Dermis blood vessel endothelial cell (primary cell): ENCODE measurements around the gene CC2D1B. TPM values are rescaled to one million over a fixed set of nuclear protein-coding genes. Genes with fewer than 3 reads are reported as not detected.

Experiments used
- DNase-seq: peaks from one replicate; pipeline ENCODE4 v3.0.0; 2010
- total RNA-seq: library from RNA; depleted of rRNA; stranded (reverse); fragments of >200 nt; gene quantifications from 2 replicates; pipeline ENCODE4 v1.2.3, GENCODE V29; 2014

CC2D1B gene
- total RNA-seq, 1 donor from 2014 or later, result 37.3 TPM

DNA sequence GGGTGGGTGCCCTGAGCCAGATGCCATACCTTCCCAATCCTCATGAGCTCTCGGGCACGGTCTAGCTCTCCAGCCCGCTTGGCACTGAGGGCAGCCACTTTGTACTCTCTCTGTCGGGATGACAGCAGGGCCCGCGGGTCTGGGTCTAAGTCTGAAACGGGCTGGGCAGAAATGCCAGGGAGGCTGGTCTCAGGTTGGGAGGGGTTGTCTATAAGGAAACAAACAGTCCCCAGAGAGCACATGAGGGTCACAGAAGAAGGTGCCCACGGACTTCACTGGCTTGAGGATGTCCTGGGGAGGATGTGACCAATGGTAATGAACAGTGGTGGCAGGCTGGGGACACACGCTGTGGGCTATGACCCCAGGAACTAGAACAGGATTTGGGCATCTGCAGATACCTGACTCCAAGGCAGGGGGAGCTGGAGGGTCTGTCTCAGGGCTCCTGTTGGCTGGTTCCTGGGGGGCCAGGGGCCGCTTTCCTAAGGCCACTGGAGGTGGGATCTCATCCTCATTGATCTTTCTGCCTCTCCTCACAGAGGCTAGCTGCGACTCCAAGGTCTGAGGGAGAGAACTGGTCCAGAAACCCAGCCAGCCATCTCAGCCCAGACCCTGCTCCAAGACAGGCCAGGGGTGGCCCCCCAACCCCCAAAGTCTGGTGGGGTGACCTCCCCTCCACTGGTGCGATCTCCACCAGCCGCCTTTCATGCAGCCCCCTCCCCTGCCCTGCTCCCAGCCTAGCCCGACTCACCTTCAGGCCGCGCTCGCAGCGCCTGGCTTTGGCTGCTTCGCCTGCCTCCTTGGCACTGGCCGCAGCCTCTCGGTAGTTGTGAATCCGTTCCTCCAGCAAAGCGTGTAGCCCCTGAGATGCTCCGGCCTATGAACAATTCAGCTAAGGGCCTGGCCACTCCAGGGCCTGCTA lies 6.1 kb downstream of the CC2D1B start:
- no peak for DNase-seq

DNA sequence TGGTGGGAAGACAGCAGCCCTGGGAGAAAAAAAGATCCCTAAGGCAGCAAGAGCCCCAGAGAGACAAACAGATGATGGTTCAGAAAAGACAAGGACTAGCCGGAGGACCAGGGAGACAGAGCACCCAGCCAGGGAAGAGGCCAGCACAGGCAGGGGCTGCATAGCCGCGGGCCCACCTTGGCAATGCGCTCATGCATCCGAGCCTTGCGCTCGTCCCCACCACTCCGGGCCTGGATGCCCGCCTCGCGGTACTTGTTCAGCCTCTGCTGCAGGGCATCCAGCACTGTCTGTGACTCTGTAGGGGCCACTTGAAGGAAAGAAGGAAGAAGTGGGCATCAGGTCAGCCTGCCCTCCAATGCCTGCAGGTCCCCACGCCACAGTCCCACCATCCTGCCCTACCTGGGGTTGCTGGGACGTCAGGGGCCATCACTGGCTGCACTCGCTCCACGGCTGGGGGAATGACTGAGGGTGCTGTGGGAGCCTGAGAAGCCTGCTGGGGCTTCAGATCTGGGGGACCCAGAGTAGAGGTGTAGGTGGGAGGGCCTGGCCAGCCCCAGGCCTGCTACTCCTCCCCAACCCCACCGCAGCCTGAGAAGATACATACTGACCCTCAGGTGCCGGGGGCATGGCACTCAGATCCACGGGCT lies 7.0 kb downstream of the CC2D1B start:
- no peak for DNase-seq

DNA sequence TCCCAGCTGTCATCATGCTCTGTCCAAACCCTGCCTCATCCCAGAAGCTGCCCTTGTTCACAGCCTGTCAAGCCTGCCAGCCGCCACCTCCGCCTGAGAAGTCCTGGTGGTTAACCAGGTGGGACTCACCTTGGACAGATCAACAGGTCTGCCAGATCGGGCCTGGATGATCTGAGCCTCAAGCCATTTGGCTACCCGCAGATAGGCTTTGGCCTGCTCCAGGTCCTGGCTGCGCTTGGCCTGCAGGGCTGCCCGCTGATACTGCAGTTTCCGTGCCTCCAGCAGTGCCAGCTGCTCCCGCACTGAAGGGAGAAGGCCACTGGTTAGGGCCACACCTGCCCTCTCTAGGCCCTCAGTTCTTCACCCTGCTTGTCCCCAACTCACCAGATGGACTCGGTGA lies 8.6 kb downstream of the CC2D1B start:
- no peak for DNase-seq

DNA sequence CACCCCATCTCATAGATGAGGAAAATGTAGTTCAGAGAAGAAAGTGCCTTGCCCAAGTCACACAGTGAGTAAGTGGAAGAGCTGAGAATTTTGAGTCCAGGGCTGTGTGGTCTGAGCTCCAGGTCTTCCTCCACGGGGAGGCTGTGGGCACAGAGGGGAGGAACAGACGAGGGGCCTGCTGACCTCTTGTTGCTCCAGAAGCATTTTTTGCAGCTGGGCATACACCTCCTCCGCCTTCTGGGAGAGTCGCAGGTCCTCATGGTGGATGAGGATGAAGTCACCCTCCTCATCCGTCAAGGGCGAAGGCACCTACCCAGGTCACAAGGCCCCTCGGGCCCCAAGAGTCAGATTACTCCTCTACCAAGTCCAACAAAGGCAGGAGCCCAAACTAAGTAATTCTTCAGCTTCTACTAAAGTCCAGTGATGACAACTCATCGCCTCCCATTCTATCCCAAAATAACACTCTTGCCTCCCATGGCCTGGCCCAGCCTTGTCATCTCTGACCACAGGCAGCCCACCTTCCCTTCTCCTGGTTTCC lies 9.1 kb downstream of the CC2D1B start:
- DNase-seq, result no peak

DNA sequence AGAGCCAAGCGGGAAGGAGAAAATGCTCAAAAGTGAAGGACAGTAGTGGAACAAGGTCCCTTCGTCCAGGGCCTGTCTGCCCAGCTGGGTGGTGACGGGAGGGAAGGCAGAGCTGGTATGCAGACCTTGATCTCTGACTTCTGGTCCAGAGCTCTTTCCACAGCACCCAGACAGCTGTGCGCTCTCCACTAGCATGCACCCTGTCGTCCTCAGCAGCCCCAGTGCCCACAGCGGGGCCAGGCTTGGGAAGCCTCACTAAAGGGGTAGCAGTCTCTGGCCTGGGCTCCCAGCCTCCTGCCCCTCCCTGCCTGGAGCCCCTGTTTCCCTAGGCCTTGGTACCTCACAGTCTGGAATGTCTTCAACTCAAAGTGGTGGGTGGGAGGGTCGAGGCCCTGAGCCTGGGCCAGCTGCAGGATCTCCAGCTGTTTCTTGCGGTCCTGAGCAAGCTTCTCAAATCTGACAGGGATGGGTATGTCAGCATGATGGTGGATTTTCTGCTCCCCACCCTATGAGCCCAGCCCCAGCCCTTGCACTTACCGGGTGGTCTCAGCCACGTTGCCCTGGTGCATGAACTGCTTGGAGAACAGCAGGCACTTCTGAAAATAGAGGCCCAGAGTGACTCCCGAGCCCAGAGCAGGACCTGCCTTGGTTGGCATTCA lies 10.0 kb downstream of the CC2D1B start:
- no peak for DNase-seq

DNA sequence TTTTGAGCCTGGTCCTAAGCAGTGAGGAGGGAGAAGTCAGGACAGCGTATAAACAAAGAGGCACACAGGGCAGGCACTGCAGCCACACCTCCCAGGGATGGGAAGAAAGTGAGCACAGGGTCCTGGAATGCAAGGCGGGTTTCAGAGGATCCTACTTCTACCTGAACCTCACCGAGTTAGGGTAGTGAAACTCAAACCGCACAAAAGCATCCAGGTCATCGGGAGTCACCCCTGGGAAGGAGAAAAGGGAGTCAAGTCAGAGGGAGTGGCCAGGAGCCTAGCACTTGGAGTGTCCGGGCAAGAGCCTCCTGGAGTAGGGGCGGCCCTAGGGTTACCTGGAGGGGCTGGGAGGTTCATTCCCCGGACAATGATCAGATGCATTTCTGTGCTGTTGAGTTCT lies 10.6 kb downstream of the CC2D1B start:
- no peak for DNase-seq

DNA sequence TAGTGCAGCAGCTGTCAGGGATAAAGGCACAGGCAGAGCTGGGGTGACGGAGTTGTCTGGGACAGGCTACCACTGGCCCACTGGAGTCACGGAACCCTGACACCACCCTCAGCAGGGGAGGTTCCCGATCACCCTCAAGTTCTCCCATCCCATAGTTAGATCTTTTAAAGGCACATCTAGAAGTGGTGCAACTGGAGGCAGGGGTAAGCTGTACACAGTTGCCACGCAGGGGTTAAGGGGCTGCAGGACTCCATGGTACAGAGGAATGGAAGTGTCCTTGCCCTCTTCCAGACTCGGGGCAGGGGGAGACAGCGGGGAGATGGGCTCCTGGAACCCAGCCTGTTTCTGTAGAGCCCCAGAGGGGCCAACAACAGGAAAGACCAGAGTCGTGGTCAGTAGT lies 13.3 kb downstream of the CC2D1B start:
- no peak for DNase-seq

DNA sequence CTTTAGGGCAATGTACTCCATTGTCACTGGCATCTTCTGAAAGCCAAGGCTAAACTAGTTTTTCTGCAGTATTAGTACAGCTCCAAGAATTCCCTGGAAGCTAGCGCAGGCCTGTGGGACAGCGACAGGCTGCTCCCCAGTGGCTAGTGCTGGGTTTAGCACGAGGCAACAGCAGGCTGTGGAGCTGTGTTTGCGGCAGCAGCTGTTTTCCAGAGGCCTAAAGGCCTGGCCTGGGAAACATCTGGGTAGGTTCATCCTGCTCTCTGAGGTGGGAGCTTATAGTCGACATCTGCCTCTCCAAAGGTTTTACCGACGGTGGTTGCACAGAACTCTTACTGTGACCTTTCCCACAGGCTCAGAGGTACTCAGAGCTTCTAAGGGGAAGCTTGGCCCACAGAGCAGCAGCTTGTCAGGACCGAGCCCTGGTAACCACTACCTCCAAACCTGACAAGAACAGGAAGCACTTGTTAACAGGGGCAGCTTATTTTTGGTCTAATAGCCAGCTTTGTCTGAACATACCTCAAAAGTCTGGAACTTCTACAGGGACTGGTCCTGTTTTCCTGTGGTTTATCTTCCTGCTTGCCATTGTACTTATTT lies 17.2 kb downstream of the CC2D1B start:
- peak; percentile 48 for DNase-seq

DNA sequence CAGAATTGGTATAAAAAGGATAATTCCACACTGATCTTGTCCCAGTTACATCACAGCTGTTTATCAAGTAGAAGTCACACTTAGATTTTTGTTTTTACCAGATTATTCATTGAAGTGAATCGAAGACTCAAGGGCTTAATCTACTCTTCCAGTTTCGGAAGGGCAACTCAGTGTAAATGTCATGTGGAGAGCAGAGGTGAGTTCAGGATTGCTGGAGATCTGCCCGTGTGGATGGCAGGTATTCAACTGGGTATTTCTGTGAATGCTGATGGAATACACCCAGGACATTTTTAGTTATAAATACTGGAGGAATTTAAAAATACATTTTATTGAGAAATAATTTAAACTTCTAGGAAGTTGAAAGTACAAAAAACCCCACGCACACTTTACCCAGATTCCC lies 19.4 kb downstream of the CC2D1B start:
- DNase-seq, result no peak

DNA sequence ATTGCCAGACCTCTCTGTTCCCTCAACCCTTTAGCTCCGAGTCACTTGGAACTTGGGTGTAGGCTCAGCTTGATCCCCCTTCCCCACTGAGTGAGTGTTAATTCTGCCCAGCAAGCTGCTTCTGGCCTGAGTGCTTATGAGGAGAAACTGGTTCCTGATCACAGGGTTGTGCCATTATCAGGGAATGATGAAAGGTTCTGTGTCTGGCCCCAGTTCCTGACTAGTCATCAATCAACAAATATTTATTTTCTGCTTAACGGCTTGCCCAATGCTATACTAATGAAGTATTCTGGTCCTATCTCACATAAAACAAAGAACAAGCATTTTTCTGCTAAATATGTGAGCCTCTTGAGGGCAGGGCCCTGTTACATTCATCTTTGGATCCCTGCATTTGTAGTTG lies 20.8 kb downstream of the CC2D1B start:
- no peak for DNase-seq

DNA sequence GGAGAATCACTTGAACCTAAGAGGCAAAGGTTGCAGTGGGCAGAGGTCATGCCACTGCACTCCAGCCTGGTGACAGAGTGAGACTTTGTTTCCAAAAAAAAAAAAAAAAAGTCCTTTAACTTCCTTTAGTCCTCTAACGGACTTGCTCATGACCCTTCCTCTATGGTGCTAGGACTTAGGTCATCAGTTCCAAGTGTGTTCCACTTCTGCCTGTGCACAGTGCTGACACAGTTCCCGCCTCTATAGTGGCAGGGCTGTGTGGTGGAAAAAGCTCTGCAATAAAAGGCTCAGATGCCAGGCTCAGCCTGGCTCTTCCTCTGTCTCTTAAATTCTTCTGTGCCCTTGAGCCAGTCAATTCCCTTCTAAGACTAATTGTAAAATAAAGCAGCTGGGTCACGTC lies 22.0 kb downstream of the CC2D1B start:
- DNase-seq, result no peak

DNA sequence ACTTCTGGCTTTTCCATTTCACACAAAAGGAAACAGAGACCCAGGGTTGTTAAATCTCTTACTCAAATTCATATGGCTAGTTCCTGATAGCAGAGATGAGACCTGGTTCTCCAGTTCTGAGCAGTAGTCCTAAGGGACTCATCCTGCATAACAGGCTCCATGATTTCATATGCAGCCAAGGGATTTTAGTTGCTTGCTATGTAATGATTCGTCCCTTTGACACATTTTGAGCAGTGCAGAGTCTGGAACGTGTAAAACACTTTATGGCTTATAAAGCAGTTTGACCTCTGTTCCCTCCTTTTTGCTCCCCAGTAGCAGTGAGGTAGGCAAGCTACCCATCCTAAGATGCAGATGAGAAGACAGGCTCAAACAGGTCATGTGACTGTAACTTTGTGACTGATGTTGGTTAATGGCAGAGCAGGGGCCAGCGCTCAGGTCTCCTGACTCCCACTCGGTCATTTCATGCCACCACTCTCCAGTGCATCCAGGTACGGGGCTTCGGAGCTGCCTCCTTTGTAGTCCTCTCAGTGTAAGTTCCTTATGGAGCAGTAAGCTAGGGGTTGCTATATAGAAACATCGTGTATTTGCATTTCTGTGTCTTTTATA lies 24.2 kb downstream of the CC2D1B start:
- no peak for DNase-seq

DNA sequence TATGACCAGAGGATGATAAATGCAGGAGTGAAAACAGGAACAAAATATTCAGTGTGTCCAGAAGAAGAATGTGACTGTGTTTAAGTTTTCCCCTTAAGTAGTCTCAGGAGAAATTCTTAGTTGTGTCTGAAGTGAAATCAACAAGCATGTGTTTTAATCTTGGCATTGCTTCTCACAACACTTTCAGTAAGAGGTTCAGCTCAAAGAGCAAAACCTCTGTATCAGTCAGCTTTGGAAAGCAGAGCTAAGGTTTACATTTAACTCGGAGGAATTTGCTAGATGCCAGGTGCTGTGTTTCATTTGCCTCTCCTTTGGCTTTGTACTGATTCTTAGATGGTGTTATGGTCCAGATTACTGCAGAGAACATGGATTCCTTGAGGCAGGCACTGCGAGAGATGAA lies 28.6 kb downstream of the CC2D1B start:
- DNase-seq, result no peak

DNA sequence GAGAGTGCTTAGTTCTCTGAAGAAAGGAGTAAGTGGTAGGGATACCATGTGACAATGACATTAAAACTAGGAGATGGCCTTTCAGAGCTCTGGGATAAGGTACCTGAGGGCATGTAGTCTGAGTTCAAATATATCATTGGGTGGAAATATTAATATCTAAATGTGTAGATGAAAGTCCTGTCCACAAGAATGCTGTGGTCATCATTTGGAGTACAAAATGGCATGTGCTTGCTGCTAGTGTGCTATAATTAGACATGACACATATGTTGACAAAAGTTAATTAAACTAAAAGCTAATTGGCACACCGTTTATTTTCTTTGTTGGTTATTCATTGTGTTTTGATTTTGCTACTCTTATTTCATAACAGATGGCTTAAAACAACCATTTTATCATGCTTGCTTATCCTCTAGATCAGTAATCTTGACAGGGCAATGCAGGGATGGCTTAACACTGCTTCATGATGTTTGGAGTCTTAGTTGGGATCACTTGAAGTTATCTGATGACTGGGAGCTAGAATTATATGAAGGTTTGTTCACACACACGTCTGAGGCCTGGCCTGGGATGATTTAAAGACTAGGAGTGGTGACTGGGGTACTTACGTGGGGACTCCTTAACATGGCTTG lies 31.0 kb downstream of the CC2D1B start:
- no peak for DNase-seq

DNA sequence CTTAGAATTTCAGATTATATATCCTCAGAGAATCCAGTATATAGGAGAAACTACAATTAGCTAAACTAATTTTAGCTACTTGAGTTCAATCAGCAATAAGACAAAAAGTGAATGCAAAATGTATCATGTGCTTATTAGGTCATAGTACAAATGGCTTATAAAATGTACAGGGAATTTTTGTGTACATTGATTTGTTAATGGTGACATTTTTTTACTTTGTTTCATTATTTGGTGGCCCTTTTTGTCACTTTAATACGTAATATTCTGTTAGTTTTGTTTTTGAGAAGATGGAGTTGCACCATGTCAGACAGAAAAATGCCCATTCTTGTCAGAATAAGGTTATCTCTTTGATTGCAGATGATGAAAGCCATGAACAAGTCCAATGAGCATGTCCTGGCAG lies 33.6 kb downstream of the CC2D1B start:
- DNase-seq, result no peak

DNA sequence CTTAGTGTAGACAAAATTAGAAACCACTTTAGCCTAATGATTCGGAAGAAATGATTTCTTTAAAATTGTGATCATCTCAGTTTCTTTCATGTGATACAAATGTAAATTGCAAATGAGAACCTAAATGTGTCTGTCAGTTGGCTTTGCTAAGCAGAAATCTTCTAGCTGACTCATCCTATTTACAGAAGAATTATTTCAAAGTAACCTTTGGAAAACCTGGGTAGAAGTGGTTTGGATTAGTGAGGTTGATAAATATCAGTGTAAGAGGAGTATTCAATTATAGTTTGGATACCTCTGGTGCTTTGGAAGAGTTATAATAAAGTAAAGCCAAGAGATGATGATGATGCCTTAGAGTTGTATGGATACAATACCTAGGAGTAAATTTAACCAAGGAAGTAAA lies 37.4 kb downstream of the CC2D1B start:
- DNase-seq, result no peak

DNA sequence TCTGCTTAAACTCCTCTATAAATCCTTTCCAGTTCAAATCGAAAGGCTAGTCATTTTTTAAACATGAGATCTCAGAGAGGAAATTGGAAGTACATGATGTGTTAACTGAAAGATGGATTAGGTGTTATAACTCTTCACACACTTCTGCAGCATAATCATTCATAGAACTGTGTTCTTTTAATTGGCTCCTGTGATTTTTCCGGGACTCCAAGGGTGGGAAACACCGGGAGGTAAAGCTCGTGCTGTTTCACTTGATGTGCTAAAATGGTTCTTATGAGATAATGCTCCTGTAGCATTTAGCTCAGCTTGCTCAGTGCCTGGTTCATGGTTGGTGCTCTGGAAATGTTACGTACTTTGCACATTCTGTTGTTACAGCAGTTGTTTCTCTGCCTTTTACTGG lies 40.2 kb downstream of the CC2D1B start:
- DNase-seq, result no peak

DNA sequence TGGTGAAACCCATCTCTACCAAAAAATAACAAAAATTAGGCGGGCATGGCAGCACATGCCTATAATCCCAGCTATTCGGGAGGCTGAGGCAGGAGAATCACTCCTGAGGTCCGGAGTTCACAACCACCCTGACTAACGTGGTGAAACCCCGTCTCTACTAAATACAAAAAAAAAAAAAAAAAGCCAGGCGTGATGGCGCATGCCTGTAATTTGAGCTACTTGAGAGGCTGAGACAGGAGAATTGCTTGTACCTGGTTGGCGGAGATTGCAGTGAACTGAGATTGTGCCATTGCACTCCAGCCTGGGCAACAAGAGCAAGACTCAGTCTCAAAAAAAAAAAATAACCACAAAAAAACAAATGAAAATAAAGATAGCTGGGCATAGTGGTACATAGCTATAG lies 42.3 kb downstream of the CC2D1B start:
- no peak for DNase-seq

DNA sequence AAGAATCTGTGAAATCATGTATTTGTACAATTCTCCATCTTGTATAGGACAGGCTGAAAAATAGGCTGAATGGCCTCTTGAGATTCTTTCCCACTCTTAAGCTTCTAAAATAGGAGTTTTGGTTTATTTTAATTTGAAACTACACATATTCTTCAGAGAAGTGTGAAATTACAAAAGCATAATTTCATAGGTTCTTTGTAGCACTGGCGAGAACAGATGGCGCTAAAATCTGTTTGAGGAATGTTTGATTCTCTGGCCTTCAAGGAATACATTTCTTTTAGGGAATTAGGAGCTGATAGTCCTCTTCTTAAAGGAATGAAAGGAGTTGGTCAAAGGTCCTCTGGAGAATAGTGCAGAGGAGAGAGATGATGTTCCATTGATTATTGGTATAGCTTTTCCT lies 44.9 kb downstream of the CC2D1B start:
- DNase-seq, result no peak

DNA sequence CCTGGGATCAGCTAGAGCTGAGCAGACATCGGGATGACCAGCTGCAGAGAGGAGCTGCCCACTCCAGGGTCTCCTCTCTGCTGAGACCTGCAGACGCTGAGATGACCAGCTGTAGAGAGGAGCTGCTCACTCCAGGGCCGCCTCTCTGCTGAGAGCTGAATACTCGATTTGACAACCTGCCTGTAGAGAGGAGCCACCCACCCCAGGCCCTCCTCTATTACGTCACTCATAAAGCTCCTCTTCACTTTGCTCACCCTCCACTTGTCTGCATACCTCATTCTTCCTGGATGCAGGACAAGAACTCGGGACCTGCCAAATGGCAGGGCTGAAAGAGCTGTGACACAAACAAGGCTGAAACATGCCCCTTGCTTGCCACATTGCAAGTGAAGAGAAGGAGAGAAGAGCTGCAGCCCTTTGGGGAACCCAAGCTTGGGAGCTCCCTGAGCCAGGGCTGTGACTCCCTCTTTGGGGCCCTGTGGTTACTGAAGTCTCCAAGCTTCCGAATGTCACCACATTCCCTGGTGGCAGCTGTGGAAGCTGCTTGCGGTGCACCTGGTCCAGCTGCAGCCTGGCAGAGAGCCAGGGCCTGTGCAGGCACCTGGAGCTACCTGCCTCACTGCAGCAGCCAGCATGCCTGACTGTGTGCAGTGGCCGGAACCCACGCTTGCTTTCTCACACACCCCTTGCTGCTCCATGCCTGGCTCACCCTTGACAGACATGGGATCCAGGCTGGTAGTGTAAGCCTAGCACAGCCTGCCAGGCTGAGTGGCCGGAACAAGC lies 59.6 kb downstream of the CC2D1B start:
- no peak for DNase-seq
